CD4-positive, alpha-beta T cell (primary cell): ENCODE results near the gene MYT1. TPM values are rescaled to one million over a fixed set of nuclear protein-coding genes. Genes with fewer than 3 reads are reported as not detected.
"Not testable (repeated sequence)": the region's sequence is repeated elsewhere in the genome, so short reads cannot be mapped to it uniquely, and the experiment has no call there.

Experiments
- ATAC-seq: fragments of 200-7000 bp; cut with Tn5 transposase; one replicate; pipeline ENCODE4 v1.10.0; 2022; ENCODE audit warnings: mild to moderate bottlenecking; ENCODE audit not compliant: poor library complexity
- CTCF ChIA-PET: fragments of 350-600 bp; sonication (Branson Sonifier 250); formaldehyde crosslinking; loops from one replicate; lab custom pipeline; 2021; ENCODE audit warnings: antibody characterized with exemption, inconsistent platforms; lab: Charles Lee
- POLR2A ChIA-PET: fragments of 350-600 bp; sonication (Branson Sonifier 250); formaldehyde crosslinking; loops from one replicate; lab custom pipeline; 2021; ENCODE audit warnings: antibody characterized with exemption, inconsistent platforms; lab: Charles Lee
- DNase-seq, 14 experiments: peaks; one replicate each; pipeline ENCODE4 v3.0.0-alpha.2; 2013 to 2020; ENCODE audit warnings: mixed read lengths in 2 of 14
- H3K27ac ChIP-seq, 2 donors: one replicate each; pipeline versions ENCODE4 v1.5.1 to v1.7.0; 2013; ENCODE audit warnings: low read length in 2 of 2, low read depth in 1 of 2, mild to moderate bottlenecking in 1 of 2
- H3K27me3 ChIP-seq, 2 experiments: 1 replicate in 1 of 2; 2 replicates in 1 of 2; pipeline versions ENCODE4 v1.6.1 to v1.7.0; 2013; ENCODE audit warnings: low read length in 2 of 2, control low read depth in 1 of 2, mild to moderate bottlenecking in 1 of 2, moderate library complexity in 1 of 2; ENCODE audit not compliant: insufficient read depth in 2 of 2, control insufficient read depth in 1 of 2
- H3K36me3 ChIP-seq: one replicate; pipeline ENCODE4 v1.6.1; 2013; ENCODE audit warnings: low read length, control low read depth; ENCODE audit not compliant: insufficient read depth
- H3K4me1 ChIP-seq: one replicate; pipeline ENCODE4 v1.6.1; 2013; ENCODE audit warnings: low read length, control low read depth; ENCODE audit not compliant: insufficient read depth
- H3K4me3 ChIP-seq: one replicate; pipeline ENCODE4 v1.5.1; 2013; ENCODE audit warnings: mild to moderate bottlenecking, low read length, moderate library complexity
- H3K9me3 ChIP-seq, 2 experiments: 1 replicate in 1 of 2; 2 replicates in 1 of 2; pipeline versions ENCODE4 v1.6.1 to v1.7.0; 2013; ENCODE audit warnings: low read length in 2 of 2, mild to moderate bottlenecking in 2 of 2, control low read depth in 1 of 2, moderate library complexity in 1 of 2; ENCODE audit not compliant: control insufficient read depth in 1 of 2, insufficient read depth in 1 of 2
- H3K27ac Mint-ChIP-seq: one replicate; pipeline ENCODE4 v1.8.0; 2020; ENCODE audit warnings: mixed read lengths
- H3K27me3 Mint-ChIP-seq: one replicate; pipeline ENCODE4 v1.8.0; 2021; ENCODE audit warnings: mixed read lengths
- H3K36me3 Mint-ChIP-seq: one replicate; pipeline ENCODE4 v1.8.0; 2021; ENCODE audit warnings: low read depth, mixed read lengths
- H3K4me1 Mint-ChIP-seq: one replicate; pipeline ENCODE4 v1.8.0; 2021; ENCODE audit warnings: low read depth, mixed read lengths
- H3K4me3 Mint-ChIP-seq: one replicate; pipeline ENCODE4 v1.8.0; 2020; ENCODE audit warnings: mild to moderate bottlenecking, mixed read lengths
- H3K9me3 Mint-ChIP-seq: one replicate; pipeline ENCODE4 v1.8.0; 2020; ENCODE audit warnings: mixed read lengths
- CTCF ChIP-seq: fragments of 200-600 bp; IDR thresholded peaks from one replicate; pipeline ENCODE4 v1.8.0; 2022; ENCODE audit warnings: antibody characterized with exemption, mild to moderate bottlenecking
- intact Hi-C, 2 experiments: fragments of 100-400 bp; cut with DNase I in 1 of 2; cut with micrococcal nuclease in 1 of 2; formaldehyde crosslinking; loops; one replicate each; pipeline versions ENCODE4 v1.15.1 to v1.9.0; 2023 to 2025; cut with DNase I, micrococcal nuclease
- total RNA-seq, 174 experiments: library from RNA in 2 of 174; stranded (reverse) in 2 of 174; gene quantifications; one replicate each; pipeline ENCODE4 v1.2.3 and lab custom pipeline; 2021 to 2026

The MYT1 gene
- total RNA-seq, 2 experiments from 2014 or later = 1.0 TPM; not detected in 1

- H3K27ac Mint-ChIP-seq, H3K36me3 Mint-ChIP-seq, H3K4me1 Mint-ChIP-seq, H3K4me3 Mint-ChIP-seq, H3K9me3 Mint-ChIP-seq, H3K36me3 ChIP-seq, H3K4me1 ChIP-seq, H3K27me3 Mint-ChIP-seq, H3K27ac ChIP-seq, H3K27me3 ChIP-seq, H3K4me3 ChIP-seq, intact Hi-C loops: not testable (repeated sequence)
- POLR2A ChIA-PET = interaction anchor here (0.9 kb wide), 1 partner anchor 30 kb away, joined by 3 read pairs; the partner anchor contains the start of gene PCMTD2
- peak; percentile 82 for ATAC-seq
- TF ChIP-seq CTCF = peak; percentile 48
- peak; percentile 13 to 86 (median 59) for DNase-seq
- CTCF ChIA-PET = interaction anchor here (1.2 to 1.5 kb wide), 2 partner anchors 17 to 29 kb away, joined by 4 to 31 read pairs; partner anchors contain the start of gene PCMTD2
- peaks cover 0 to 16% of the 10 kb centered on the region in 2 experiments for H3K9me3 ChIP-seq
These were observed 121.6 kb downstream of the MYT1 start for GRCh38 chr20:64285579-64286446.

GRCh38 chr20:64286447-64287263 is 122.4 kb downstream of the MYT1 start:
- intact Hi-C loops, H3K36me3 ChIP-seq, H3K4me3 ChIP-seq, ATAC-seq, POLR2A ChIA-PET, H3K4me3 Mint-ChIP-seq, H3K27ac ChIP-seq, H3K4me1 Mint-ChIP-seq, H3K27me3 Mint-ChIP-seq, H3K9me3 Mint-ChIP-seq, H3K4me1 ChIP-seq, H3K27me3 ChIP-seq, H3K36me3 Mint-ChIP-seq, H3K27ac Mint-ChIP-seq: not testable (repeated sequence)
- CTCF ChIA-PET = interaction anchor here (1.2 to 1.5 kb wide), 2 partner anchors 16 to 30 kb away, joined by 4 to 31 read pairs; partner anchors contain the start of gene PCMTD2
- H3K9me3 ChIP-seq = peaks cover 0 to 16% of the 10 kb centered on the region in 2 experiments
- DNase-seq = peak in 3 of 14 experiments; percentile 19 to 43 (median 22)

GRCh38 chr20:64287264-64287590 is 123.0 kb downstream of the MYT1 start:
- H3K27me3 ChIP-seq, H3K4me1 ChIP-seq, H3K27me3 Mint-ChIP-seq, H3K4me1 Mint-ChIP-seq, H3K36me3 ChIP-seq, H3K9me3 Mint-ChIP-seq, intact Hi-C loops, POLR2A ChIA-PET, H3K27ac ChIP-seq, H3K36me3 Mint-ChIP-seq, H3K4me3 ChIP-seq, H3K4me3 Mint-ChIP-seq, ATAC-seq, H3K27ac Mint-ChIP-seq, CTCF ChIA-PET: not testable (repeated sequence)
- peak in 1 of 14 experiments; percentile 3 for DNase-seq
- H3K9me3 ChIP-seq = peaks cover 0 to 16% of the 10 kb centered on the region in 2 experiments

Other genes with a start within 250 kb of the MYT1 start
- gene UCKL1, start 208.0 kb upstream of the MYT1 start, total RNA-seq = 10 to 100 TPM; 41.3 to 46.1 TPM
- gene ZNF512B, start 194.5 kb upstream of the MYT1 start, total RNA-seq = 10 to 100 TPM; 22.0 to 23.3 TPM
- 10 to 100 TPM; 12.0 to 12.1 TPM for gene SAMD10, start 184.8 kb upstream of the MYT1 start, total RNA-seq
- gene PRPF6, start 183.3 kb upstream of the MYT1 start, total RNA-seq = 10 to 100 TPM; 50.6 to 51.3 TPM
- 1 to 10 TPM; 6.1 to 6.4 TPM for gene C20orf204, start 128.3 kb upstream of the MYT1 start, total RNA-seq
- not detected for gene SOX18, start 114.8 kb upstream of the MYT1 start, total RNA-seq
- gene TCEA2, start 101.3 kb upstream of the MYT1 start, total RNA-seq = 10 to 100 TPM; 28.4 to 29.9 TPM
- 10 to 100 TPM in 1 of 2 experiments, 1 to 10 TPM in 1; 9.7 to 14.8 TPM for gene RGS19, start 84.9 kb upstream of the MYT1 start, total RNA-seq
- gene OPRL1, start 84.4 kb upstream of the MYT1 start, total RNA-seq = 1 to 10 TPM; 1.0 to 1.2 TPM
- under 1 TPM; 0.30 to 0.39 TPM for gene LKAAEAR1, start 80.1 kb upstream of the MYT1 start, total RNA-seq
- gene NPBWR2, start 56.9 kb upstream of the MYT1 start, total RNA-seq = under 1 TPM; 0.38 to 0.47 TPM
- 10 to 100 TPM; 68.5 to 76.5 TPM for gene PCMTD2, start 91.3 kb downstream of the MYT1 start, total RNA-seq